Measurements from ENCODE around the gene HNRNPK.

Gene HNRNPK

DNA sequence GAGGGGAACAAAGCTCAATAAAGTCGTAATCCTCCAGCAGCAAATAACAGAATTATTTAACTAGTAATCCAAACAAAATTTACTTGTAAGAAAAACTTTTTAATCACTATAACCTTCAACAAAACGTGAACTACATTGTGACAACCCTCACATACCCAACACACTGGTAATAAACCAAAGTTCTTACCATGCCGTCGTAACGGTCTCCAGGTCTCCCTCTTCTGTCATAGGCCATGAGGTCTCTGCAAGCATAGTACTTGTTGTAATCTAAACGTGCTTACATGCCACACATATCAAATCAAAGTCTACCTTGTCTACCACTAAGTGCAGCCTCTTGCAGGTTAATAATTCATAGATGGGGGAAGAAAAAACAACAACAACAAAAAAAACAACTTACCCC is 8.5 kb downstream of the HNRNPK start:
- TF ChIP-seq POLR2AphosphoS5 (IDR thresholded peaks at IDR 0.05; ENCODE audit: low read depth, low read length): no peak
- no peak for TF ChIP-seq FOXP2 (optimal IDR thresholded peaks at IDR 0.05; ENCODE audit: borderline replicate concordance, extremely low read depth, extremely low read length, insufficient read depth)
- TF ChIP-seq SIN3A (IDR thresholded peaks at IDR 0.05; ENCODE audit: borderline replicate concordance, insufficient read depth, low read length): no peak
- TF ChIP-seq, protein P1, sequence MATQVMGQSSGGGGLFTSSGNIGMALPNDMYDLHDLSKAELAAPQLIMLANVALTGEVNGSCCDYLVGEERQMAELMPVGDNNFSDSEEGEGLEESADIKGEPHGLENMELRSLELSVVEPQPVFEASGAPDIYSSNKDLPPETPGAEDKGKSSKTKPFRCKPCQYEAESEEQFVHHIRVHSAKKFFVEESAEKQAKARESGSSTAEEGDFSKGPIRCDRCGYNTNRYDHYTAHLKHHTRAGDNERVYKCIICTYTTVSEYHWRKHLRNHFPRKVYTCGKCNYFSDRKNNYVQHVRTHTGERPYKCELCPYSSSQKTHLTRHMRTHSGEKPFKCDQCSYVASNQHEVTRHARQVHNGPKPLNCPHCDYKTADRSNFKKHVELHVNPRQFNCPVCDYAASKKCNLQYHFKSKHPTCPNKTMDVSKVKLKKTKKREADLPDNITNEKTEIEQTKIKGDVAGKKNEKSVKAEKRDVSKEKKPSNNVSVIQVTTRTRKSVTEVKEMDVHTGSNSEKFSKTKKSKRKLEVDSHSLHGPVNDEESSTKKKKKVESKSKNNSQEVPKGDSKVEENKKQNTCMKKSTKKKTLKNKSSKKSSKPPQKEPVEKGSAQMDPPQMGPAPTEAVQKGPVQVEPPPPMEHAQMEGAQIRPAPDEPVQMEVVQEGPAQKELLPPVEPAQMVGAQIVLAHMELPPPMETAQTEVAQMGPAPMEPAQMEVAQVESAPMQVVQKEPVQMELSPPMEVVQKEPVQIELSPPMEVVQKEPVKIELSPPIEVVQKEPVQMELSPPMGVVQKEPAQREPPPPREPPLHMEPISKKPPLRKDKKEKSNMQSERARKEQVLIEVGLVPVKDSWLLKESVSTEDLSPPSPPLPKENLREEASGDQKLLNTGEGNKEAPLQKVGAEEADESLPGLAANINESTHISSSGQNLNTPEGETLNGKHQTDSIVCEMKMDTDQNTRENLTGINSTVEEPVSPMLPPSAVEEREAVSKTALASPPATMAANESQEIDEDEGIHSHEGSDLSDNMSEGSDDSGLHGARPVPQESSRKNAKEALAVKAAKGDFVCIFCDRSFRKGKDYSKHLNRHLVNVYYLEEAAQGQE (IDR thresholded peaks at IDR 0.05; ENCODE audit: insufficient read depth in 1 of 2, low read depth in 2 of 2, low read length in 2 of 2): no peak
- TF ChIP-seq TAF1 (IDR thresholded peaks at IDR 0.05; ENCODE audit: borderline replicate concordance, insufficient read depth, low read length): no peak

DNA sequence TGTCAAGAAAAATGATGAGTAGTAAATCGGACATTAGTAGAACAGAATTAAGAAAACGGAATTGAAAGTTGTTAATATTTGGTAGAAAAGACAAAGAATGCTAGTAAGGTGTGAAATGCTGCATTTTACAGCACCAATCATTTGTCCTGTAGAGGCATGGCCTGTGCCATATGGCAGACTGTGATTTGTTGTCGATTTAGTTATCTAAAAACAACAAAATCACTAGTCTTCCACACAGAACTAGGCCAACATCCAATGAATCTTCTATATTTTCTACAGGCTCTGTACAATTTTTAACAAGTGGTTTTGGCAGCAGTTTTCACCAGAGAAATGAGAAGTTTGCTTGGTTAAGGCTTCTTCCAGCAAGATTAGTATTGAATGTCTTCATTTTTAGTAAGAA is 10.4 kb downstream of the HNRNPK start:
- no peak for TF ChIP-seq SIN3A (IDR thresholded peaks at IDR 0.05; ENCODE audit: borderline replicate concordance, insufficient read depth, low read length)
- TF ChIP-seq, protein P1 (IDR thresholded peaks at IDR 0.05; ENCODE audit: insufficient read depth in 1 of 2, low read depth in 2 of 2, low read length in 2 of 2): no peak
- TF ChIP-seq POLR2AphosphoS5 (IDR thresholded peaks at IDR 0.05; ENCODE audit: low read depth, low read length): no peak
- TF ChIP-seq FOXP2 (optimal IDR thresholded peaks at IDR 0.05; ENCODE audit: borderline replicate concordance, extremely low read depth, extremely low read length, insufficient read depth): no peak
- no peak for TF ChIP-seq TAF1 (IDR thresholded peaks at IDR 0.05; ENCODE audit: borderline replicate concordance, insufficient read depth, low read length)

DNA sequence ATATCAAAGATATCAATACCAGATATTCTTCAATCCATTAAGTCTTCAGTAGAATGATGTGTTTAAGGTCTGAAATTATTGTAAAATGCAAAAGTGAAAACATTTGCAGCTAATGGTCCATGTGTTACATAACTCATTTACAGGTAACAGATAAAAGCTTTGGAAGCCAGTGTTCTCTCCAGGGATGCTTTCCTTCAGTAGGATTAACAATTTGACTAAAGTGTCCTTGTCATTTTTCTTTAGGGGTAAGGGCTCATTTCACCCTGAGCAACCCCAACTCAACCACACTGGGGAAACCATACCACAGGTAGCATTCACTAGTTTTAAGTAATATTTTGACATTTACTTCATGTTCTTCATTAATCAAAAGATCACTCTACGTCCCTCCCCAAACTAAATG is 12.9 kb downstream of the HNRNPK start:
- TF ChIP-seq, protein P1 (IDR thresholded peaks at IDR 0.05; ENCODE audit: insufficient read depth in 1 of 2, low read depth in 2 of 2, low read length in 2 of 2): no peak
- TF ChIP-seq FOXP2 (optimal IDR thresholded peaks at IDR 0.05; ENCODE audit: borderline replicate concordance, extremely low read depth, extremely low read length, insufficient read depth) (no peak), TAF1 (IDR thresholded peaks at IDR 0.05; ENCODE audit: borderline replicate concordance, insufficient read depth, low read length) (no peak), POLR2AphosphoS5 (IDR thresholded peaks at IDR 0.05; ENCODE audit: low read depth, low read length) (peak; percentile 18; the same call in 1 of the 2 replicates)

DNA sequence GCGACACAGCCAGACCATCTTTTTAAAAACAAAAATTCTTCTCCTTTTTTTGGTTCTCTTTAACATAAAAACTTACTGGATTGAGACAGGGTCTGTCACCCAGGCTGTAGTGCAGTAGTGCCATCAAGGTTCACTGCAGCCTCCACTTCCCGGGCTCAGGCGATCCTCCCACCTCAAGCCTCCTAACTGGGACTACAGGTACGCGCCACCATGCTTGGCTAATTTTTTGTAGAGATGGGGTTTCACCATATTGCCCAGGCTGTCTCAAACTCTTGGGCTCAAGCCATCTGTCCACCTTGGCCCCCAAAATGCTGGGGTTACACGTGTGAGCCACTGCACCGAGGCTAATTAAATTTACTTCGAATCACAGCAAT is 13.8 kb downstream of the HNRNPK start:
- TF ChIP-seq, protein P1 (IDR thresholded peaks at IDR 0.05; ENCODE audit: insufficient read depth in 1 of 2, low read depth in 2 of 2, low read length in 2 of 2): no peak

DNA sequence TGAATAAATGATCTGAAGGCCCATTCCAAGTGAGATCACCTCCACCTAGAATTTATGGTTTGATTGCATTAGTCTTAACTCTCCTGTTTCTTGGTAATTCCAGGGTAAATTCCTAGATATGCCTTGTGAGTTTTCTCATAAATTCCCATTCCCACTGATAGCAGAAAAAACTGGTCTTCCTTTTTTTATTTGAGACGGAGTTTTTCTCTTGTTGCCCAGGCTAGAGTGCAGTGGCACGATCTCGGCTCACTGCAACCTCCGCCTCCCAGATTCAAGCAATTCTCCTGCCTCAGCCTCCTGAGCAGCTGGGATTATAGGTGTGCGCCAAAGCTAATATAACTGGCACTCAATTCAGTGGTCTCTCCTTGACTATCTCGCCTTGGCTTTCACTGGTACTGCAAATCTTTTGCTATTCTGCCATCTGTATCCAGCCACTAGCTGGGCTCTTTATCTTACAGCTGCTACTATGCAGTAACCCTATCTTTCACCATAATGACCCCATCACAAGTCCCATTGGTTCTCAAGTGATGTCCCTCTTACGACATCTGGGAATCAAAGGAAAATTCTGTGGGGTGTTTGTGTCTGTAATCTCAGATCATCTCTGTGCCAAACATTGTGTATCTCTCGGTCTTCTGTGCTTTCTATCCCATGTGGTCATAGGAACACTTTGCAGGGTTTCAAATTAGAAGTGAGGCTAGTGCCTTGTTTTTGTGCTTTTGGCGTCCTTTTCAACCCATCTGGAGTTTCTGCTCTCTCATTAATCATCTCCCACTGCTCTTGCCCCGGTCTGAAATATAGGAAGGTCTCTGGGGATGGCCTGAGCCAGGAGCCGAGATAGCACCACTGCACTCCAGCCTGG is 14.4 kb downstream of the HNRNPK start:
- TF ChIP-seq SIN3A (IDR thresholded peaks at IDR 0.05; ENCODE audit: borderline replicate concordance, insufficient read depth, low read length) (no peak), POLR2AphosphoS5 (IDR thresholded peaks at IDR 0.05; ENCODE audit: low read depth, low read length) (peak; percentile 53; the same call in 1 of the 2 replicates)
- TF ChIP-seq, protein P1 (IDR thresholded peaks at IDR 0.05; ENCODE audit: insufficient read depth in 1 of 2, low read depth in 2 of 2, low read length in 2 of 2): no peak

Measured in PFSK-1 (cell line).